Thyroid gland (tissue), 4 donors: Measurements from ENCODE around the gene CERKL.

Experiments
- CTCF ChIP-seq, 6 experiments: fragments of 200-600 bp in 3 of 6; fragments of 450-650 bp in 3 of 6; sonication (generic) in 3 of 6; IDR thresholded peaks; one replicate each; pipeline ENCODE4 v1.5.1; 2016 to 2019; ENCODE audit warnings: antibody characterized with exemption in 6 of 6, mild to moderate bottlenecking in 2 of 6, inconsistent platforms in 1 of 6, moderate library complexity in 1 of 6
- POLR2A ChIP-seq, 2 donors: fragments of 450-650 bp; IDR thresholded peaks; one replicate each; pipeline ENCODE4 v1.6.1; 2017; ENCODE audit warnings: antibody characterized with exemption in 2 of 2, mild to moderate bottlenecking in 2 of 2, moderate library complexity in 1 of 2

- TF ChIP-seq CTCF (IDR thresholded peaks at IDR 0.05) (no peak), POLR2A (IDR thresholded peaks at IDR 0.05) (no peak)
These were observed 15.5 kb upstream of the CERKL start for GRCh38 chr2:181672255-181673008.
